Activated T-cell treated with anti-CD3 and anti-CD28 coated beads for 4 hours (primary cell): Measurements from ENCODE around the gene RALGAPA2.

Experiments used
- DNase-seq: peaks from one replicate; pipeline ENCODE4 v3.0.0-alpha.2; 2020

The RALGAPA2 gene

DNA sequence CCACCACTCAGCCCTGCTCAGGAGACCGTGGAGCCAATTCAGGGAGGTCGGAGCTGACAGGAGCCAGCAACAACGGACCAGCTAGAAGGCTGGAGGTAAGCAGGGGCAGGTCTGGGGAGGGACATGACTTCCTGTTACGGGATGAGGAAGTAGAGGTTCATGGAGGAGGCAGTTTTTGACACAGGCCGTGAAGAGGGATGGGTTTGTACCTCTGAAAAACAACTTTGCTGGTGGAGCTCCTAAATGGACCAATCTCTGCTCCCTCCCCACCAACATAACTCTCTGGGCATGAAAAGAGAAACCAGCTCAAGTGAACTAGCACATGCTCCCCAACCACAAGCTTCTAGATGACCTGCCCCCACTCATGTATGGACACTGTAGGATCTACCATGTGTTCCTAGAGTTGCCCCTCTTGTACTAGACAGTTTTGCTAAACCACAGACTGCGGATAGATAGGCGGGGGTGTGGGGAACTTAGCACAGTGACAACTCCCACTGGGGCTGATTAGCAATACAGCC is 31.4 kb downstream of the RALGAPA2 start:
- DNase-seq: no peak

DNA sequence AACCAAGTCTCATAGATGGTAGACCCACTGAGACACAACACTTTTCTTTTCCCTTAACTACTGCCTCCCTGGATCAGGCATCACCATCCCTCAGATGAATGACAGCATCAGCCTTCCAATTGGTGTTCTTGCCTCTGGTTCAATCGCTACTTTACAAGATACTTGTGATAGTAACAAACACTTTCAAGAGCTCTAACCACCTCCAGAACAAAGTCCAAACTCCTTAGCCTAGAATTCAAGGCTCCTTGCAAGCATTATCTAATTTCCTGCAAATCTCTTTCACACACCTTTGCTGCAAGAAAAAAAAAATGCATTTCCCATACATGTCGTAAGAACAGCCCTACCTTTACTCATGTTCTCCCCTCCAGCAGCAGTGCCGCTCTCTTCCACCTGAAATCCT is 33.1 kb downstream of the RALGAPA2 start:
- DNase-seq: no peak

DNA sequence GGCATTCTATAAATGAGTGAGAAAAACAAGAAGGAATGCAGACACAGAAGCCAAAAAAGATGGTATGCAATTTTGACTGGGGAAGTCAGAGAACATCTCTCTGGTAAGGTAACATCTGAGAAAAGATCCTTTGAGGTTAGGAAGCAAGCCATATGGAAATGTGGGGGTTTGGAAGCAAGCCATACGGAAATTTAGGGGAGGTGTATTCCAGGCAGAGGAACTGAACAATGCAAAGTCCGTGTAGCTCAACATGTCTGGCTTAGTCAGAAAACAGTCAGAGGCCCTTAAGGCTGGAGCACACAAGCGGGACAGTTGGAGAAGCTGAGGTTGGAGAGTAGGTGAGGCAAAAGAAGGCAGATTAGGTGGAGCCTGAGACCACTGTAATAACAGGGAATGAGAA is 35.3 kb downstream of the RALGAPA2 start:
- DNase-seq: no peak

DNA sequence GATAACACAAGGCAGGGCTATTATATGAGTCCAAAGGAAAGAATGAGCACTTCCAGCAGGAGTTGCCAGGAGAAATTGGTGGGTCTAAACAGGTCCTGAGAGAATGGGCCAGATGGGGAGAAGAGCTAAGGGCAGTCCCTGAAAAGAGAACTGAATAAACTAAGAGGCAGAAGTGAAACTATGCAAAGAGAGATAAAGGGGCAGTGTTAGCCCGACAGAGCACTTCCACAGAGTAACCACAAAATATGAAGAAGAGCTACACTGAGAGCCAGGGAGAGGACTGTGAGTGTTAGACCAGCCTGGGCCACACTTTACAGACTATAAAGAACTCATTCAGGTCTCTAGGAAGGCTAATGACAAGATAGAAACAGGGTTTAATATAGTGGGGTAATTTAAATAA is 43.8 kb downstream of the RALGAPA2 start:
- no peak for DNase-seq

DNA sequence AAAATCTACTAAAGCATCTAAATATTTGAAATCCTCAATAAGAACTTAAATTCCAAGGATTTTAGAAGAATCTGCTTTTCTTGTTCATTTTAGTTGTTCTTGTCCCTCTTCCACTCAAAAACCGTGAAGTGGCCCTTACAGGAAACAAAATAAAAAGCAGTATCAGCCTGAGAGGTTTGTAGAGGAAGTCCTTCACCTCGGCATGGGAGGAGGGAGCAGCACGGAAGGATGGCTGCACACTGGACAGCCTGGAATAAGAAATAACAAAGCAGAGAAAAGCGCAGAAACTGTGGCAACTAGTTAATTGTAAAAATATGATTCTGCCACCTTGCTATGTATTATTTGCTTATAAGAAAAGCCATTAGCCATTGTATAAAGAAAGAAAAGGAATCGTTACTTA is 46.1 kb downstream of the RALGAPA2 start:
- DNase-seq: no peak

DNA sequence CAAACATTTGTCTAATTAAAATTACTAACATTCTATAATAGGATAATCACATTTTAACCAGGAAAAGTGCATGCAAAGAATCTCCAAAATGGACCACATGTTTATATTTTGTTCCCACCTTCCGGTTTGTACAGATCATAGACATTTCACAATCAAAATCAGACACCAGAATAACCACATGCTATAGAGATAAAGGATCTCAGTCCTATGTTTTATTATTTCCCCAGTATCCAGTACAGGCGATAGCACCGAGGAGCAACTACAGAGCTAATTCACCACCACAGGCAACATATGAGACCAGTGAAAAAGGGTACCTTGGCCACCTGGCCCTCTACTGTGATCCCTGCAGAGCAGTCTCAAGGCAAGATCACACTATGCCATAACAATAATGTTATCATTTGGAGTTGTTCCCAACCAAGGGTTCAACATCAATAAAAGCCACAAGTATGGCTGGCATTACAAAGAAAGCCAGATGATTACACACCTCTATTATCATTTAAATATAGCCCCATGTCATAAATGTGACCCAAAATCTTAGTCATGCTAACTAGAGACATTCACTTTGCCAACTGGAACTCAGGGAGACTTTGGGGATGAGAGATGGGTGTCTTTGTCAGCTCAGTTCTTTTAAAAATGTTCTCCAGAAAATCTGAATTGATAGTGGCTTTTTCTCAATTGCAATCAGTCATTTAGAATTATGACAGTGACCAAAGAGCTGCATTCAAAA is 46.7 kb downstream of the RALGAPA2 start:
- DNase-seq: no peak

DNA sequence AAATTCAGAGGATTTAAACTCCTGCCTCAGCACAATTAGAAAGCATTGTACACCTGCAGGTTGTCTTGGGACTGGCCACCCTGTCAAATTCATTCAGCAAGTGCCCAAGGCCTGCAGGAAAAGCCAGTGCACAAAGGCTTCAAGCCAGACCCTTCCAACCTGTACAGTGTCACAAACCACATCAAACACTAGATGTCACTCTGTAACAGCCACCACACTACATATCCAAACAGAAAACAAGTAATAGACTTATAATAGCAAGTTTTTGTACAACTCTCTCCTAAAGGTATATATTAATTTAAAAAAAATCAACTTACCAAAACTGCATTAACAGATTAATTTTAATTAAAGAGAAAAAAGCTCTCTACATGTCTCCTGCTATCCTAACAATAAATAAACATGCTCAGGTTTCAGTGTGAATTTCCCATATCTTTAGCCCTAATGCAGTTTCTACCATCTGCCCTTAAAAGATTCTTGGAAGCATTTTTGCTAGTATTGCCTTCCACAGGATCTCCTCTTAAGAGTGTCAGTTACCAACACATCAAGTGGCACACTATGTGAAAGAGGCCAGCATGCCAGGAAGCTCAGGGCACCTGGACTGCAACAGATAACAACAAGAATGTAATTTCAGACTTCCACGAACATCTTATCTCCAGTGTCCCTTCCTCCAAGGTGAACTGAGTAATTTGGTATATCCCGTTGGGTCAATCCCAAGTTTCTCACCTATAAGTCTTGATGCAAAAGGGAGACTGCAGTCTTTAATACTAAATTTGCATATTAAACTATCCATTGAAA is 47.5 kb downstream of the RALGAPA2 start:
- DNase-seq: no peak

DNA sequence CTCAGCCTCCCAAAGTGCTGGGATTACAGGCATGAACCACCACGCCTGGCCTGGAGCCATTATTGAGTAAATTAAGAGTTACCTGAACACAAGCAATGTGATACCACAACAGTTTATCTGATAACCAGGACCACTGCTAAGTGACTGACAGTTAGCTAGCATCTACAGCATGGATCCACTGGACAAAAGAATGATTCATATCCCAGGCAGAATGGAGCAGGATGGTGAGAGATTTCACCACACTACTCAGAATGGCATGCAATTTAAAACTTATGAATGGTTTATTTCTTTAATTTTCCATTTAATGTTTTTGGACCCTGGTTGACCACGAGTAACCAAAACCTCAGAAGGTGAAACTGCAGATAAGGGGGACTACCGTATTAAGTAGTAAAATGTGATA is 48.6 kb downstream of the RALGAPA2 start:
- no peak for DNase-seq

DNA sequence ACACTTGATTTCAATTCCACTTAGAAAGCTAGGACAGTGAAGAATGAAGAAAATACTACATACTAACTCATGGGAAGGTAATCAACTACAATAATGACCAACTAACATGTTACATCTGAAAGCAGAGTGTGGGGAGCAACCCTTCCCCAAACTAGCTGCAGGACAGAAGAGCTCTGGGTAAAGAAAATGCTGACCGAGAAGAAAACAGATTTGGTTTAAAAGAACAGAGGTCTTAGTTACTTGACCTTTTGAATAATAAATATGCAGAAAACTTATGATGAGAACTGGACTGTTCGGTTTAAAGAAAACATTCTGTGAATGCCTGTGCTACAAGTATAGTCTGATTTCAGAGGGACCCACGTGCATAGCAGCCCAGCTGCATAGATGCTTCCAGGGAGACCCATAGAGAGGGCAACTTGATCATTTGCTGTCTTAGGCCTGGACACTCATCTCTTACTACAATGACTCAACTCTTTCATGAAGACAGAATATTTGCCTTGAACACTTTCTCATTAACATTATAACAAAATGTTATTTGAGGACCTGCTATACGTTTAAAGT is 53.5 kb downstream of the RALGAPA2 start:
- DNase-seq: no peak

DNA sequence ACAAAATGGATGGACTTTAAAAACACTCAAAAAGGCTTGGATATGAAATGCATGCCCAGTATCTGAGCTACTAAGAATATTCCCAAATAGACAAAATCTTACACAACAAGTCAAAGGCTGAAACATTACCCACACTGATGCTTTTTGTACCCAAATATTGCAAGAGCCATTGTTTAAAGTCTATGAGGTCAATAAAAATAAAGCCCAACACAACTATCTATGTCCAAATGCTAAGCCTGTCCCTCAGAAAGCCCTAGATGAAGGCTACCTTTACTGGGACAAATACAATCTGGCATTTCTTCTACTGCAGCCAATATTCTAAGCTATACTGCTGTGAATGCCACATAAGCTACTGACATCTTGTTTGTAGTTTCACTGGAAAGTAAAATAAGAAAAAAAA is 54.3 kb downstream of the RALGAPA2 start:
- DNase-seq: no peak

DNA sequence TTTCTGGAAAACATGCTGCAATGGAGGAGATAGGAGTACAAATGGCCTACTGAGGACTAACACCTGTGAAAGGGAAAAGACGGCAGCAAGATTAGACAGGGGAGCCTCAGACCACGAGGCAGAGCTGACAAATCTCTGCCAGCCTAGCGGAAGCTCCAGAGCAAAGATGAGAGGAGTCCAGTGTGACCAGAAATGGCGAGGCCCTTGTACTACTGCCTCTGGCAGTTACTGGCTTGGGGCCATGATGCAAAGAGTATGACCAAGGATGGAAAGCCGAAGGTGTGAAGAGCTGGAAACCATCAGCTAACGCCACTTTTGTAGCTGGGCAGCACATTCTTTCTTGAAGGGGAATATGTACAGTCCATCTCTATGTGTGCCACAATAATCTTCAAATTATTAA is 55.4 kb downstream of the RALGAPA2 start:
- DNase-seq: no peak

DNA sequence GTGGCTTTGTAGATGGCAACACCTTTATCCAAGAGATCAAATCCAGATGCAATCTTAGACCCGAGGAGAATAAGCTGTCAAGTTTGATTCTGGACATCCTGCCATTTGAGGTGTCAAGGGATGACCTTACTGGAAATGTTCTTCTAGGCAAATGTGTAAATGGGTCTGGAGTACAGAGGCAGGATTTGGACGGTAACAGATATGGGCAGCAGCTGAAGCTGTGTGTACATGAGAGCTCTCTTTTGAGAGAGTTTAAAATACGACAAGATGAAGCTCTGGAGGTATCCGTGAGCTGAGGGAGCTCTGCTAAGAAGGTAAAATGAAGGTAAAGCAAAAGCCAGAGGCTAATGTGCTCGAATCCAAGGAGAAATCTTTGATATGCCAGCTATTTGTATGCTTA is 56.6 kb downstream of the RALGAPA2 start:
- DNase-seq: no peak

DNA sequence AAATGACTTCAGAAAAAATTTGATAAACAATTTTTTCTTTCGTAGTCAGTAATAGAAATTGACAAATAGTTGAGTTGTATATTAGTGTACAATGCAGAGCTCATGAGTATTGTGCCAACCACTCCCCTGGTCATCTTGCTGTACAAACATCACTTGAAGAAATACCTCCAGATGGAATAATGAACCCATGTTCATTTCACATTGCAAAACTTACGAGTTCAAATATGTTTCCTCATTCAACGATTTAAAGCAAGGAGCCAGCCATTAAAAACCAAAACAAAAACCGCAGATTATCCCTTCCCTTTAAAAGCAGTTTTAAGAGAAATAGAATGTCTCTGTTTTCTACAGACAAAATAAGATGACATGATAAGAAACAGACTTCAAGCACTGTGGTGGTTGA is 62.5 kb downstream of the RALGAPA2 start:
- DNase-seq: no peak

DNA sequence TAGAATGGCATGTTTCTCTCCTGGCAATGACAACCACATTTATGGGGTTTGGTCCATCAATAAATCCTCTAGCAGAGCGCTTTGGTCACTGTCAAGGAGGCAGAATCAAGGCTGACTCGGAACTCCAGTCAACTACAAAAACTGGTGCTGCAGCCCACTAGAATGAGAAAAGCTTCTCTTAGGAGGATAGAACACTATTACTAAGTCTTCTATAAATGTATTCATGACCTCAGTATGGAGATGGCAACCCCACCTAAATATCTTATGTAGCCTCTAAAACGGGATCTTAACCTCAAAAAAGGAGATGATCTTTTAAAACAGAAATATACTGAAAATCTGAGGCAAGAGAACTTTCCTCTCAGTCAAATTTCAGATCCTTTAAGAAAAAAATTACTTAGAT is 68.5 kb downstream of the RALGAPA2 start:
- no peak for DNase-seq

DNA sequence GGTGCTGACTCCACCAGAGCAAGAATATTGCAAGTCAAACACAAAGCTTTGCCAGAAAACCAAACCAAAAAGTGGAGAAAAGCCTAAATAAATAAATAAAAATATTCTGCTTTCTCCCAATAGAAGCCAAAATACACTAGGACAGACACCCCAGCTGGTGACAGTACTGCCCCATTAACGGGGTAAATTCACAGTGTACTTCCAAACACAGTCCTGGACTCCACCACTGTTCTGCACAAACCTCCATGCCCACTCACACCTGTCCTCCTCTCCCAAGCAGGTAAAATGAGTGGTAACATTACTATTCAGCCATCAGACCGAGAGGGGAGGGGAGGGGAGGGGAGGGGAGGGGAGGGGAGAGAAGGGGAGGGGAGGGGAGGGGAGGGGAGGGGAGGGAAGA is 70.7 kb downstream of the RALGAPA2 start:
- no peak for DNase-seq

DNA sequence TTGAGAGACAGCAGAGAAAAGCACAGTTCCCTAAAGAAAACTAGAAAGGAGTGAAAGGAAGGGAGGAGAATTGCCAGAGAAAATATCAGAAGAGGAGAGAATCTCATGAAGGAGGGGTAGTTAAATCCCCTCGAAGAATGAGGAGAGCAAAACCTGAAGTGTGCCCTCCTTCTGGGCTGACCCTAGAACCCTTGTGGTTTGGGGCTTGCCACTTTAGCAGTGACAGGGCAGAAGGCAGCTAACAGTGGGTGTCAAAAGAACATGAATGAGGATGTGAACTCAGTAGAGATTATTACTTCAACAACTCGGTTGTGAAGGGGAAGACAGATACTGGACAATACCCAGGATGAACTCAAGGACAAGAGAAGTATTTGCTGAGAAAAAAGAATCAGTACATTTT is 73.6 kb downstream of the RALGAPA2 start:
- DNase-seq: no peak

DNA sequence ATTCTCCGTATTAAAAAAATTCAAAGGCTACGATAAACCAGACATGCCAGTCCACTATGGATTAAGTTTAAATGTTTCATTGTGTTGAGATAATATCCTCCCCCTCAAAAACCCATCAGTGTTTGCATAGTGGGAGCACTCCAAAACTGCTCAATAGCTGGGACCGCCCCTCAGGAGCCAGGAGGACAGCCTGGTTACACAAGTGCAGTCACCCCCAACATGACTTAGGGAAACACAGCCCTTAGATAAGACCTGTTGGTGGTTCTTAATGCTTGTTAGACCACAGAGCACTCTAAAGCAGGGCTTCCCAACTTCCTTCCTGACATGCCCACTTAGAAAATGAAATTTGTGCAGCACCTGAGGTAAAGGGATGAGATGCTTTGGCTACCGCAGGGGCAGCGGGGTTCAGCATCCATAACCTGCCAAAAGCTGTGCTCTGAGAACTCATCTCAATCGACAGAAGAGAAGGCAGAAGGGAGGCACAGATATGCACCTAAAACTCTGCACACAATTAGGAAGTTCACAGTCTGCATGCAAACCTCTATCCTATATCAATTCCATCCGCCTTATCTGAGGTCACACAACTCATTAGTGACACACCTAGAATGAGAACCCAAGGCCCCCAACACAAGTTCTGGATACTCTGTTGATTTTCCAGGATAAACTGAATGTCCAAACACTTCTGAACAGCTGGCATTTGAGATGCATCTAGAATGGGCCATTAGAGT is 74.3 kb downstream of the RALGAPA2 start:
- no peak for DNase-seq

DNA sequence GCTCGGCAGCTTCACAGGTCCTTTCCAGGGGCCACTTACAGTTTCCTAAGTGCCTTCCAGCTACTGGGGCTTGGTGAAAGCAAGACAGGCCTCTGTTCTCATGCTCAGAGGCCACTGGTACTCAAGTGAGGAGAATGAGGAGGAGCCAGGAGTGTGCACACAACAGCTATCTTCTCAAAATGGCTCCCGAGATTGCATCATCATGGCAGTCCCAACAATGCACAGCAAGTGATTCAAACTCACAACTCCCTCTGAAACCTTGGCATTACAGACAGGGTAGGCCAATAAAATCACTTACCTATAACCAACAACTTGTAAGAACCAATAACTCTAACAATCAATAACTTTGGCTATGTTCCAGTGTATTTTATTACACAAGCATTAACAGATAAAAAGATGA is 77.4 kb downstream of the RALGAPA2 start:
- DNase-seq: no peak

DNA sequence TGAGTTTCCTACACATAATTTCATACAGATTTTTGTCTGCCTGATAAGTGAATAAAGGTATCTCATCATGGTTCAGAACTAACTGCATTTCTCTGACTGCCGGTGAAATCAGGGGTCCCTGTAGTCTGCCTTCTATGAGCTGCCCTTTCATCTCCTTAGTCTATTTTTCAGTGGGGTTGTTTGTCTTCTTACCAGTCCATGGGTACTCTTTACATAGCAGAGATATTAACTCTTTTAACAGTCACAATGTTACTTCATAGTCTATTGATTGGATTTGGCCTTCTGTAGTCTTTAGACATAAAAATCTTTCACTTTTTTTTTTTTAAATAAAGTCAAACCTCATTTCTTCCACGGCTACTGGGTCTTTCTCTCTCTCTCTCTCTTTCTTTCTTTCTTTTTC is 79.8 kb downstream of the RALGAPA2 start:
- no peak for DNase-seq

DNA sequence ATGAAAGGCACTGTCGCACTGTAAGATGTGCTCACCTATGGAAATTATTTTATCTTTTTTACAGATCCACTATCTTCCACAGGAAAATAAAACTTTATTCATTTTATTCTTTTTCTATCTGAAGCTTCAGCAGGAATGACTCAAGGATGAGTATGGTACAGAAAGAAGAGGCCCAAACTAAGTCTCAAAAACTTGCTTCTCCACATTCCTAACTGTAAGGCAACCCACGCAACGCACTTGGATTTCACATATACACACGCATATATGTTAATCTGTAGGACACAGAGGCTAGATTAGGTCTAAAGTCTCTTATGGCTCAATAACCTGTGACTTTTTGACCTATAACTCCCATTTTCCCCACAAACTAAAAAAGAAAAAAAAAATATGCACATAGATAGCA is 81.9 kb downstream of the RALGAPA2 start:
- no peak for DNase-seq

DNA sequence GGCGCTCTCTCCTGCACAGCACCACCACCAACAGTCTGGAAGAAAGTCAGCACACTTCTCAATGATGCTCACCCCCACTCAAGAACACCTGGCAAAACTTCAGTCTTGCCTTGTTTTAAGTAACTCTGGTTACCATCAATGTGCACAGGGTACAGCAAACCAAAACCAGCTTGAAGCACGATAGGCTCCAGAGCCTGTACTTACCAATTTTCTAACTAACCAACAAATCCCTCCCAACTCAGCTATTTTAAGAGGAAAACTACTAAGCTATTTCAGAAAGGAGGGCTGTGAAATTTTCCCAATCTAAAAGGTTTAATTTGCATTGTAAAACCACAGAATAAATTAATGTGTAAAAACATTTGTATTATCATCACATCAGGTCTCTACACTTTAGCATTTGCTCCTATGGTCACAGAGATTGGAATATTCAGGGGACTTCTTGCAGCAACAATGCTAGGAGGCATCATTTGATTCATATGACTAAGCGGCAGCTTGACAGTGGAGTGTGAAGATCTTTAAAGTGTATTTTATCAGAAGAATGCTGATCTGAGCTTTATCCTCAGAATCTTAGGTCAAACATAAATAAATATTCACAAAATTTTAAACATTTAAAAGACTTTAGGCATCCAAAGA is 82.8 kb downstream of the RALGAPA2 start:
- no peak for DNase-seq

DNA sequence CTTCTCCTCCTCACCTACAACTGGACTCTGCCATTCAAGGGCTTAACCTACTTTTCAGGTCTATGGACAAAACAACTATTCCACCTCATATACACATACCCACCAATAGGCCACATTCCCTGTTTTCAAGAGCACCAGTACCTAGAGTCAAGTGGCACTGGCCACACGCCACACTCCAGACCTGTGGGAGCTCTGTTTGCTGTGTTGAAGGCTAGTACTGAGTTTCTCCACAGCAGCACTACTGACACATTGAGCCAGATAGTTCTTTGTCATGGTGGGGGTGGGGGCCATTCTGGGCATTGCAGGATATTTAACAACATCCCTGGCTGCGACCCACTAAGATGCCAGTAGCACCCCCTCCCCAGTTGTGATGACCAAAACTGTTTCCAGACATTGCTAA is 84.1 kb downstream of the RALGAPA2 start:
- DNase-seq: no peak

DNA sequence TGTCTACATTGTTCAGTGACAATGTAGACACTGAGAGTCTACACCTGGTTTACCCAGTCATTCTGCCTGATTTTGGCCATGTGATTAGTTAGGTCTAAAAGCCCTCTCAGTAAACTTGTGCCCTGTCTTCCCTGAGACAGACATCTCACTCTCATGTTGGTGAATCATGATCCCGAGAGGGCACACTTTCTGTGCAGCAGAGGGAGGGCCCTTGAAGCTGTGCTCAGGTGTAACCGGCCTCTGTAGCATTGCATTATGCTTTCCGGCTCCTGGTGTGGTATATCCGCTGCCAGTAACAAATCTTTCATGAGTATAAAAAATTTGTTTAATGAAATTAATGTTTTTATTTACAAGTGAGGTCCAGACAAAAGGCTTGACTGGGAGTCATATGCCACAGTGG is 85.0 kb downstream of the RALGAPA2 start:
- no peak for DNase-seq
